GM19467 (cell line): ENCODE data around the gene CBARP.
A peak's percentile ranks its signal among the peaks of the same experiment; 100 is the strongest.
"Not testable (repeated sequence)": the region's sequence is repeated elsewhere in the genome, so short reads cannot be mapped to it uniquely, and the experiment has no call there.

Experiments
- ATAC-seq: cut with Tn5 transposase; IDR thresholded peaks from one replicate; pipeline ENCODE4 v1.9.1; 2021; ENCODE audit warnings: mild to moderate bottlenecking, moderate library complexity; ENCODE audit not compliant: unreplicated experiment

Gene CBARP

GRCh38 chr19:1214862-1215731 is 22.7 kb downstream of the CBARP start:
- no peak for ATAC-seq

- ATAC-seq, result no peak
These were observed 23.4 kb downstream of the CBARP start for GRCh38 chr19:1214299-1214861.

GRCh38 chr19:1213391-1214286 is 24.2 kb downstream of the CBARP start:
- no peak for ATAC-seq

GRCh38 chr19:1211494-1212234 is 26.1 kb downstream of the CBARP start:
- no peak for ATAC-seq

- ATAC-seq, result no peak
These were observed 27.6 kb downstream of the CBARP start for GRCh38 chr19:1210227-1210538.

DNA sequence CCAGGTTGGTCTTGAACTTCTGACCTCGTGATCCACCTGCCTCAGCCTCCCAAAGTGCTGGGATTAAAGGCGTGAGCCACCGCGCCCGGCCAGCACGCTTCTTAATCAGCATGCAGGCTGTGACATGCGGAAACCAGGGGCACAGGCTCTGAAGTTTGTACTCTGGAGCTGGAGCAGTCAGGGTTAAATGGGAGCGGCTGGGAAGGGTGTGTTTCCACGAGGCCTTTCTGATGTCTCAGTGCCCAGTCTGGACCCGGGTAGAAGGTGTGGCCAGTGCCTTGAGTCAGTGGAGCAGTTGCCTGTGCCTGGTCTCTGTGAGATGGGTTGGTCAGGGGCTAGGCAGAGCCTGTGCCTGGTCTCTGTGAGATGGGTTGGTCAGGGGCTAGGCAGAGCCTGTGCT is 29.0 kb downstream of the CBARP start:
- not testable (repeated sequence) for ATAC-seq

GRCh38 chr19:1206864-1207450 is 30.8 kb downstream of the CBARP start:
- ATAC-seq, result no peak

DNA sequence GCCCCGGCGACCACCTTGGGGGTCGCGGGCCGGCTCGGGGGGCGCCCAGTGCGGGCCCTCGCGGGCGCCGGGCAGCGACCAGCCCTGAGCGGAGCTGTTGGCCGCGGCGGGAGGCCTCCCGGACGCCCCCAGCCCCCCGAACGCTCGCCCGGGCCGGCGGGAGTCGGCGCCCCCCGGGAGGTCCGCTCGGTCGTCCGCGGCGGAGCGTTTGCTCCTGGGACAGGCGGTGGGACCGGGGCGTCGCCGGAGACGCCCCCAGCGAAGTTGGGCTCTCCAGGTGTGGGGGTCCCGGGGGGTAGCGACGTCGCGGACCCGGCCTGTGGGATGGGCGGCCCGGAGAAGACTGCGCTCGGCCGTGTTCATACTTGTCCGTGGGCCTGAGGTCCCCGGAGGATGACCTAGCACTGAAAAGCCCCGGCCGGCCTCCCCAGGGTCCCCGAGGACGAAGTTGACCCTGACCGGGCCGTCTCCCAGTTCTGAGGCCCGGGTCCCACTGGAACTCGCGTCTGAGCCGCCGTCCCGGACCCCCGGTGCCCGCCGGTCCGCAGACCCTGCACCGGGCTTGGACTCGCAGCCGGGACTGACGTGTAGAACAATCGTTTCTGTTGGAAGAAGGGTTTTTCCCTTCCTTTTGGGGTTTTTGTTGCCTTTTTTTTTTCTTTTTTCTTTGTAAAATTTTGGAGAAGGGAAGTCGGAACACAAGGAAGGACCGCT is 31.5 kb downstream of the CBARP start:
- peak; percentile 8 for ATAC-seq

- ATAC-seq, result peak; percentile 80
These were observed 32.4 kb downstream of the CBARP start, which contains the start of gene STK11 for GRCh38 chr19:1205114-1206099. Gene STK11 (plus strand): TSS chr19:1205778. CDS start chr19:1206914, 1,136 bp downstream.

DNA sequence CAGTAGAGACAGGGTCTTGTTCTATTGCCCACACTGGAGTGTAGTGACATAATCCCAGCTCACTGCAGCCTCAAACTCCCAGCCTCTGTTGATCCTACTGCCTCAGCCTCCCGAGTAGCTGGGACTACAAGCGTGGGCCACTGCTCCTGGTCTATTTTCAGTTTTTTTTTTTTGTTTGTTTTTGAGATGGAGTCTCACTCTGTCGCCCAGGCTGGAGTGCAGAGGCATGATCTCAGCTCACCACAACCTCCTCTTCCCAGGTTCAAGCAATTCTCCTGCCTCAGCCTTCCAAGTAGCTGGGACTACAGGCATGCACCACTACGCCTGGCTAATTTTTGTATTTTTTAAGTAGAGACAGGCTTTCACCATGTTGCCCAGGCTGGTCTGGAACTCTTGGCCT is 37.2 kb downstream of the CBARP start:
- not testable (repeated sequence) for ATAC-seq

DNA sequence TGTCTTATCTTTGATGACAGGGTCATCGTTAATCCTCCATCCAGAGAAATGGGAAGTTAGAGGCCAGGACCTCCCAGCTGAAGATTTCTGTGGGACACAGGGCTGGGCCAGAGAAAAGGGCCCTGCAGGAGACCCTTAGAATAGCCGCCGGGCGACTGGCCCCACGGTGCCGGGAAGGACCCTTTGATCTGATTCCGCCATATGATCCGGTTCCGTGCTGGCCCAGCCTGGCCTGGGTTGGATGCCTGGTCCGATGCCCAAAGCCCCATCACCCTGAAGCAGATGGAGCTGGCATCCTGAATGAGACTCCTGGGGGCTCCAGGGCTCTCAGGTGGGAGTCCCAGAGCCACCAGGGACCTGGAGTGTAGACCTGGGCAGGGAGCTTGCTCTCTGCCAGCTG is 38.3 kb downstream of the CBARP start:
- ATAC-seq, result no peak

DNA sequence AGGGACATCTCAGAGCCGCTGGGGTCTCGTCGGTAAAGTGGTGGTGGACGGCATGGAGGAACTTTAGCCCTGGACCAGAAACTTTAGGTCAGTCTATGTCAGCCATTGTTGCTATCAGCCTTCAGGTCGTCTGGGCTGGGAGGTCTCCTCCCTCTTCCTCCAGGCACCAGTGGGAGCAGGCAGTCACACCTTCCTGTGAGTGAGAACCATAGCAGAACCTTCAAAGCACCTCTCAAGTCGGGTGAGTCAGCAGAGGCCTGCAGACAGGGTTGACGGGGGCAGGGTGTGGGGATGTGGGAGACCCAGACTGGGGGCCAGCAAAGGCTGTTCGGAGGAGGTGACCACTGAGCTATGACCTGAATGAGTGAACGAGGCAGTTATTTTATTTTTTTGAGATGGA is 48.4 kb downstream of the CBARP start:
- ATAC-seq, result no peak

- no peak for ATAC-seq
These were observed 54.1 kb downstream of the CBARP start for GRCh38 chr19:1183543-1184172.

GRCh38 chr19:1182727-1183126 is 55.1 kb downstream of the CBARP start:
- no peak for ATAC-seq

- no peak for ATAC-seq
These were observed 55.7 kb downstream of the CBARP start for GRCh38 chr19:1182068-1182467.

DNA sequence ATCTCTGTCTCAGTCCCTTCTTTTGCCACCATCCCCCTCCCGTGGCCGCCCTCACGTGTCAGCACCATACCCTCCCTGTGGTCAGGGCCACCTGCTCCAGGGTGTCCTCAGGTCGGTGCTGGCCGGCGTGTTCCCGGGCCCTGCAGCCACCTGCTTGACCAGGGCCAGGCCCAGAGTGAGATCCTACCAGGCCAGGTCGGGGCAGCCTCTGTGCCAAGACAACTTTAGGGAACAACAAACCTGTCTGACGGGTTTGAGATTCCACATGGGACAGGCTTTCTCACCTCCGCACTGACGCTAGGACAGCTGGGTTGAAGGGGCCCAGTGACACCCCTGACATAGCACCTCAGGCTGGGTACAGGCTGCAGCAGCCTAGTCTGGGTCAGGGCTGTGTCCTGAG is 56.2 kb downstream of the CBARP start:
- no peak for ATAC-seq
